Chondrocyte (in vitro differentiated cells): ENCODE results near the gene WNT5B. TPM values are rescaled to one million over a fixed set of nuclear protein-coding genes. Genes with fewer than 3 reads are reported as not detected.

ENCODE experiments used
- DNase-seq: peaks from one replicate; pipeline ENCODE4 v3.0.0; 2021; ENCODE audit warnings: mixed read lengths, low spot score
- H3K27ac Mint-ChIP-seq: one replicate; pipeline ENCODE4 v1.8.0; 2021; ENCODE audit warnings: mild to moderate bottlenecking, moderate library complexity, mixed read lengths; ENCODE audit not compliant: unreplicated experiment
- H3K27me3 Mint-ChIP-seq: 2 replicates; pipeline ENCODE4 v1.8.0; 2021; ENCODE audit warnings: low read depth, mixed read lengths
- H3K36me3 Mint-ChIP-seq: 2 replicates; pipeline ENCODE4 v1.8.0; 2021; ENCODE audit warnings: low read depth, mixed read lengths
- H3K4me1 Mint-ChIP-seq: 2 replicates; pipeline ENCODE4 v1.8.0; 2021; ENCODE audit warnings: low read depth, mild to moderate bottlenecking, mixed read lengths
- H3K4me3 Mint-ChIP-seq: one replicate; pipeline ENCODE4 v1.8.0; 2021; ENCODE audit warnings: mild to moderate bottlenecking, moderate library complexity, mixed read lengths; ENCODE audit not compliant: unreplicated experiment
- H3K9me3 Mint-ChIP-seq: 2 replicates; pipeline ENCODE4 v1.8.0; 2021; ENCODE audit warnings: low read depth, mixed read lengths
- CTCF ChIP-seq: fragments of 200-600 bp; sonication (generic); IDR thresholded peaks from 2 replicates; pipeline ENCODE4 v1.5.0; 2021; ENCODE audit warnings: antibody characterized with exemption, mild to moderate bottlenecking, moderate library complexity
- total RNA-seq: library from RNA; stranded (reverse); gene quantifications from 3 replicates; pipeline ENCODE4 v1.2.1, GENCODE V29; 2021

Gene WNT5B
- total RNA-seq, 1 donor from 2014 or later, result 68.0 TPM

- DNase-seq, result no peak
- H3K27ac Mint-ChIP-seq, result no peak overlapping the region
- TF ChIP-seq CTCF, result no peak
- peaks cover 2% of the 10 kb centered on the region for H3K36me3 Mint-ChIP-seq
- peaks cover 37% of the 10 kb centered on the region for H3K4me1 Mint-ChIP-seq
- no peaks in the 10 kb centered on the region for H3K27me3 Mint-ChIP-seq
- no peaks in the 10 kb centered on the region for H3K9me3 Mint-ChIP-seq
- H3K4me3 Mint-ChIP-seq, result no peak overlapping the region
These were observed 3.7 kb downstream of the WNT5B start for GRCh38 chr12:1632702-1633101.

DNA sequence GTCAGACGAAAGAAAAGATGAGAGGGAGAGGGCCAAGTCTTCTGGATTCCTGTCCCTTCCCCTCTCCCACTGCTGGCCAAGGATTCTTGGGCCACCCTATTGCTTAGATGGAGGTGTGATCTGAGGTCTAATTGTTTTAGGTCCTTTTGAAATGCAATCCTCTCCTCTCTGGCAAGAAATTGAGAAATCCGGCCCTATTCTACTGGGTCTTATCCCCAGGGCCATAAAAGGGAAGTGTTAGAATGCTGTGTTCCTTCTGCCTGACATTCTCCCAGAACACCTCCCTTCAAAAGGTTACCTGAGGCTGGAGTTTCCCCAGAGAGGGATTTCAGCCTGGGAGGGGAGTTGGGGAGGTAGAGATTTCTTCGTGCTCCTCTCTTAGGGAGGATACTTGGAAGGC lies 4.4 kb downstream of the WNT5B start:
- no peak overlapping the region for H3K27ac Mint-ChIP-seq
- H3K4me1 Mint-ChIP-seq, result peaks cover 37% of the 10 kb centered on the region
- TF ChIP-seq CTCF, result no peak
- H3K9me3 Mint-ChIP-seq, result no peaks in the 10 kb centered on the region
- H3K27me3 Mint-ChIP-seq, result no peaks in the 10 kb centered on the region
- no peak for DNase-seq
- H3K4me3 Mint-ChIP-seq, result no peak overlapping the region
- H3K36me3 Mint-ChIP-seq, result peaks cover 3% of the 10 kb centered on the region

DNA sequence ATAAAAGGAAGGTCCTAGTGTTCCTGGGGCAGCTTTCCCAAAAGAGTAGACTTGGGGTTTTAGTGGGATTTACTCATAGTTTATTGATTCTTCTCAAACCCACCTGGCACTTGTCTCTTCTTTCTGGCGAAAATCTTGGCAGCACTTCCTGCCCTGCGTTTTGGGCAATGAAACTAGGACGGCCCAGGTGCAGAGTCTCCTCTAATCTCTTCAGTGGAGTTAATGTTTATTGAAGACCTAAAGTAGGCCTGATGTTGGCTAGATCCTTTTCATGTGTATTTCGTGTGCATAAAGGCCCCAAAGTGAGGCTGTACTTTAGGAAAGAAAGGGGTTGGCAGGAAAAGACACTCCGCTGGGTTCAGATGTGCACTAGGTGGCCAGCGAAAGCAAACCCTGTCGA lies 5.1 kb downstream of the WNT5B start:
- TF ChIP-seq CTCF, result no peak
- Mint-ChIP-seq H3K36me3 (peaks cover 4% of the 10 kb centered on the region), H3K27ac (no peak overlapping the region), H3K27me3 (no peaks in the 10 kb centered on the region), H3K4me1 (peaks cover 31% of the 10 kb centered on the region), H3K9me3 (no peaks in the 10 kb centered on the region), H3K4me3 (no peak overlapping the region)
- no peak for DNase-seq

DNA sequence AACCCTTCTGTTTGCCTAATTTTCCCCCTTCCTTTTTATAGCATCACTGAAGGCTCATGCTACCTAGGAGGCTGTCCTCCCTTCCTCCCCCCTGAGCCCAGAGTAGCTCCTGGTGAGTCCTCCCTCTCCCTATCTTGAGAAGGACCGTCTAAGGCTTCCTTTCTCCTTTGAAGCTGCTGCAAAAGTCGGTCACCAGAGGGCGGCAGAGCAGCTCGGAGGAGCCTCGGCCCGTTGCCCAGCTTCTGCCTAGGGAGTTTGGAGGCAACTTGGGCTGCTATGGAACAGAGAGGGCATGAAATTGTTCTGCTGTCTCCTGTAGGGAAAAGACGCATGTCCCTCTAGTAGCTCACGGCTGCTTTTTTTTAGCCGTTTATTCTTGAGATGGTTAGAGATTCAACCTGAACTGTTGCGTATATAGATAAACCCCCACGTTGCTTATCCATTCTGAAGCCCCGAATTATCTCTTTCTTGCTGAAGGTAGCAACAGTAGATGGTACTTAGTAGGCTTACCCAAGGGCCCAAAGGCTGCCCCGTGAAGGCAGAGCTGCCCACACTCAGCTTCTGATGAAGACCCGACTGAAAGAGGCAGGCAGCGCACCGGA lies 5.7 kb downstream of the WNT5B start:
- peak; percentile 87 for TF ChIP-seq CTCF
- Mint-ChIP-seq H3K27ac (no peak overlapping the region), H3K9me3 (no peaks in the 10 kb centered on the region), H3K27me3 (no peaks in the 10 kb centered on the region), H3K4me1 (peaks cover 25% of the 10 kb centered on the region), H3K4me3 (no peak overlapping the region), H3K36me3 (peaks cover 4% of the 10 kb centered on the region)
- no peak for DNase-seq

DNA sequence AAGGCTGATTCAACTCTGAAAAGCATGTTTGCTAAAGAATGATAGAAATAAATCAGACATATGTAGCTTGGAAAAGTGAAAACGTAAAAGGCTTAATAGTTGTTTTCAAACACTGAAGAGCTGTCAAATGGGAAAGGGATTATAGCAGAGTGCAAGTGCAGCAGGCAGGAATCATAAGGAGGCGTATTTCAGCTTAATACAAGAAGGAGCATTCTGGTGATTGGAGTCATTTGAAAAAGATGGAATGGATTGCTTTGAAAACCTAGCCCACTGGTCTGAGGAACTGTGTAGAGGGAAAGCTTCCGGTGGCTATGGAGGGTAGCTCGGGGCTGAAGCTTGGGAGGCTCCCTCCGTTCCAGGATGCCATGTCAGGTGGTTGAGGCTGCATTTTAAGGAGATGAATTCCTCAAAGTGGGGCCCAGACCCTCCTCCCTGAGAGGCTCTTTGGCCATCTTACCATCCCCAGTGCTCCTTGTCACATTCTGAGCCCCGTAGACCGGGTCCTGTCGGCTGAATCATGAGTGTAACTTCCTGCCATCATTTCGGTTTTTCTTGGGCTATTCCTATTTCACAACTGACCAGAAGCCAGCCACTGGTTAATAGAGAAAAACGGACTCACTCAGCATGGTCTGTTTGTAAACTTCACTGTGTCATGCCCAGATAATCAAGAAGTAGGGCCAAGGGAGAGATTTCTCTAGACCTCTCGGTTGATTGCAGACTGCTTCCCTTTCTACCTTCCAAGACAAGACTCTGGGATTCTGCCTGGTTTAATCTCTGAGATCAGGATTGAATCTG lies 6.5 kb downstream of the WNT5B start:
- Mint-ChIP-seq H3K36me3 (peaks cover 4% of the 10 kb centered on the region), H3K27ac (no peak overlapping the region), H3K9me3 (no peaks in the 10 kb centered on the region), H3K4me3 (no peak overlapping the region), H3K4me1 (peaks cover 19% of the 10 kb centered on the region), H3K27me3 (no peaks in the 10 kb centered on the region)
- no peak for TF ChIP-seq CTCF
- no peak for DNase-seq
